Brain pericyte (primary cell): ENCODE data around the gene ZKSCAN3.
"Not testable (repeated sequence)": the region's sequence is repeated elsewhere in the genome, so short reads cannot be mapped to it uniquely, and the experiment has no call there.

Experiments used
- DNase-seq: peaks from one replicate; pipeline ENCODE4 v3.0.0-alpha.2; 2012; ENCODE audit warnings: low read depth, low spot score

Gene ZKSCAN3

DNA sequence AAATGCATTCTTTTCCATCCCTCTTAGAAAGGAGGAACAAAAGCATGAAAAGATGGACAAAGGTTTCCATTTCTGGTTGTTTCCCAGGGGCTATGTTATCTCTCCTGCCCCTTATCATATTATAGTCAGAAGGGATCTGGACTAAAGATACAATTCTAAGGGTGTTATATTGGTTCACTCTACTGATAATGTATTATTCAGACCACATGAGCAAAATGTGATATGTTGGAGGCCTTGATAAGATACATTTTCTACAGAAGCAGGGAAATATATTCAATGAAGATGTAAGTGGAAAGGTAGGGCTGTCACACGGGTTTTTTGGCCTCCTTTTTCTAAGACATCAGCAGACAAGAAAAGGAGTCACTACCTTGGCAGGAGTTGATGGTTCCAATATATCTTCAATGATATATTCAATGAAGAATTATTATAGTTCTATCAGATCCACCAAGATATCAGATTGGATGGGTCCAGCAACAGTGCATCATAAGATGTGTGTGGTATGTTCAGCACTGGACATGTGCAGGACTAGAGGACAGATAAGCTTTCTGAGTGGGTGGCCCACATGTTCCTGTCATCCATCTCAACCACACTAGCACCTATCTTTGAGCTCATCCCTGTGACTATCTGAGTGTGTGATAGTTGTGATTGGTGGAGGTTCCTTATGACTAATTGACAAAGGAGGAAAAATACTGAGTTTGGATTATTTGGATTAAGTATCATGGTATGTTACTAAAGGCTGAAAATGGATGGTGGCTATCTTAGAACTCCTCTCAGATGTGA lies 5.7 kb upstream of the ZKSCAN3 start:
- no peak for DNase-seq

- DNase-seq = no peak
Measured at GRCh38 chr6:28345201-28345600, 4.5 kb upstream of the ZKSCAN3 start.

DNA sequence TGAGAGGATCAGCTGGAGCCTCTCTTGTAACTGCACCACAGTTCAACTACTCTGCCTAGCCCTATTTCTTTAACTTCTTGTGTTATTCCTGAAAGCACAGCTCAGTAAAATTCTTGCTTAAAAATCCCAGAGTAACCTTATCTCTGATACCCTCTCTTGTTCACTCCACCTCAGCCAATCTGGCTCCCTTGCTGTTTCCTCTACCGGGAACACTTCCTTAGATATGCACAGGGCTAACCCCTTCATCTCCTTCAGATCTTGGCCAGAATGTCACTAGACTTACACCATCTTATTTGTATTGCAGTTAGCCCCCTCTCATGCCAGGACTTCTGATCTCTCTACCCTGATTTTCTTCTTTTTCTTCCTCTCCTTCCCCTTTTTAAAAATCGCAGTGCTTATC lies 2.6 kb upstream of the ZKSCAN3 start:
- no peak for DNase-seq

DNA sequence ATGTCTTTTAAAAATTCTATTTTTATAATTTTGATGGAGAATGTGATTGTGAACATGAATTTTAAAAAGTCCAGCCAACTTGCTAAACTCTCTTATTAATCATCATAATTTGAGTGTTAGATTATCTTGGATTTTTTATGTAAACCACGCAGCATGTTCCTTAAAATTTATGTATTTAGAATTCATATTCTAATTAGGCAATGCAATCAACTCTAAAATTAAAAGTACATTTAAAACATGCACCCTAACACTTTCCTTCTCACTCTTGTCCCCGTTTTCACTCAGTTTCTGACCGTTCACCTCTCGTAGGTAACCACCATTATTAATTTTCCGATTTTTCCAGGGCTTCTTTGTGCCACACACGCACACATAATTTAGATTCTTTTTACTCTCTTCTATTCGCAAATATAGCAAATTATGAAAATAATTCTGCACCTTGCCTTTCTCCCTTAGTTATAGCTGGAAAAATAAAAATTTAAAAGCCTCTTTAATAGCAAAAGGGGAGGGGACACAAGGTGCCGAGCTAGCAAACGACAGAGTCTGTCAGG lies 329 bp upstream of the ZKSCAN3 start:
- no peak for DNase-seq

DNA sequence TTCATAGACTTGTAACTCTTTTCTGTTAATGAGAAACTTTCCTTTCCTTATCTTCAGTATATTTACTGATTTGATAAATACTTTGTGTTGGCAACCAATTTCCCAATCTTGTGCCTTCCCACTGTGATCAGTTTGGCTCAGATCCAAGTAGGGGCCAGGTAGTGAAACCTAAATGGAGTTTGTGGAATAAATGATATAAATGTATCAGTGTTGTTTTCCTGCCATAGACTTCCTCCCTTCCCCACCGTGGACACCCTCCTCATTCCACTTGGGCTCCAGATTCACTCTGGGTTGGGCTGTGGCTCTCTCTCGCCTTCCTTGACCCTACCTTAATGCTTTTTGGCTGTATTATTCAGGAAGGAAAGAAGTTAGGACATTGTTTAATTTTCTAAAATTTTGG lies 1.3 kb downstream of the ZKSCAN3 start:
- DNase-seq = no peak

GRCh38 chr6:28351493-28351925 lies 1.8 kb downstream of the ZKSCAN3 start:
- DNase-seq = no peak

DNA sequence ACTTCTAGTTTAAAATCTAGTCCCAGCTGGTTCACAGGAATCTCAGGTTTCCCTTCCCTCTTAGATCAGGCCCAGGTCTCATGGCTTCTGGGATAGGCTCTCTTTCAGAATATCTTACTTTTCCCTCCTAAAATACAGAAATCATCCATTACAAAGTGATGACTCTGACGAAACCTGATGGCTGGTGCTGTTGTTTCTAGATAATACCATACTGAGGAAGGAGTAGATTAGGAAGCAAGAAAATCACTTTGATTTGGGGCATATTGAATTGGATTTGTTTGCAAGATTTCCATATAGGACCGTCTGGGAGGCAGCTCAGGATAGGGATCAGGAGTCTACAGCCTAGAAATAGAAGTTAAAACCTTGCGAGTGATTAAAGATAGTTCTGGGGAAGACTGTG lies 3.6 kb downstream of the ZKSCAN3 start:
- DNase-seq = no peak

DNA sequence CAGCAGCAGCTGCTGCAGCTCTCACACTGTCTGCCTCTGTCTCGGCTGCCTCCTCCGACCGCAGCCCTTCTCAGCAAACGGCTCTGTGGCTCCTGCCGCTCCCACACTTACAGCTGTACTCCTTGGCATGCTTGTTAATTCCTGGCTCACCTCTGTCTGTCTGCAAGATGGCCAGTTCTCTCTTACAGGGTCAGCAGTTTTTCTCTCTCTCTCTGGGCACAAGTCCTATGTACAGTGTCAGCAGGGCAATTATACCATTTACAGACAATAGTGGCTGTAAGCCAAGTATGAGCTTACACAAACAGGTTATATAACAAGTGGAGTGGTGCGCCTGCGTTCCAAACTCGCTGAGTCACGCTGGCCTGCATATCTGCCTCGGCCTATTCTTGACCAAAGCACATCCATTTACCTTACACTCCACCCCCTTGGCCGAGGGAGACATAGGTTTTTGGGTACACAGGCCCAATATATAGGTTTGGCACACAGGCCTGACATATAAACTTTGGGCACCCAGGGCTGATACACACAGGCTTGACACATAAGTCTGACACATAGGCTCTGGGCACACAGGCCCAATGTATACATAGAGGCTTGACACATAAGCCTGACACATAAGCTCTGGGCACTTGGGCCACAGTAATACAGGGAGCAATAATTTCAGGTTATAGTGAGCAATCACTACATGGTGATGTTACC lies 4.4 kb downstream of the ZKSCAN3 start:
- no peak for DNase-seq

DNA sequence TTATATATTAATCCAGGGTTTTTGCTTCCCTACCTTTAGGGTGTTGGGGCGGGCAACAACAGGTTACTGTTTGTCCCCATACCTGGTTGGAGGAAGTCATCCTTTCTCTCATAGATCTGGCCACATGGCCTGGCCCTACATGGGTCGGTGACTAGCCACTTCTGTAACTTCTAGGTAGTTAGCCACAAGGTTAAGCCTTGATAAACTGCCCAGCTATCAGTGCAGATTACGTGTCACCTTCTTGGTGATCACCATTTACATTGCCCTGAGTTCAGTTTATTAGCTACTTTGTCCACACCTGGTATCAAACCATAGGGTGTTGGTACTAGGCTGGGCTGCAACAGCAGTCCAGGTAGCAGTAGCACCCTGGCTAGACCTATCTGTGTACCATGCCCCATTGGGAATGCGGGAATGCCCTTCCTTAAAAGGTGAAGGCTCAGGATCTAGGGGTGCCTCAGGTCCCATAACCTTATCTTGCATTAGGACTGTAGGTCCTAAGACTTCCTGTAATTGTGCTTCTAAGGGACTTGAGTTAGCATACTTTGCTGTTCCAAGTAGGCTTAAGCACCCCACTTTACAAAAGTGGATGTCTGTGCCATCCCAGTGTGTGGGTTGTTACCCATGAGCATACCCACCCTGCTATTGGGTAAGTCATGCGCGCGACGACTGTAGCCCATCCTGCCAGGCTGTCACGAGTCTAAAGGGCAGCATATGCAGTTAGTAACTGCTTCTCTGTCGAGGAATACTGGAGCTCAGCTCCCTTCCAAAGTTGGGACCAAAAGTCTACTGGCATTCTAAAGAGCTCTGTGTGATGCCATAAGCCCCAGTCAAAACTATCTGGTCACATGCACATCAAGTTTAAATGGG lies 5.2 kb downstream of the ZKSCAN3 start:
- no peak for DNase-seq

GRCh38 chr6:28355743-28356665 lies 6.3 kb downstream of the ZKSCAN3 start:
- DNase-seq = peak; percentile 57

- no peak for DNase-seq
Measured at GRCh38 chr6:28356666-28357020, 6.9 kb downstream of the ZKSCAN3 start.

DNA sequence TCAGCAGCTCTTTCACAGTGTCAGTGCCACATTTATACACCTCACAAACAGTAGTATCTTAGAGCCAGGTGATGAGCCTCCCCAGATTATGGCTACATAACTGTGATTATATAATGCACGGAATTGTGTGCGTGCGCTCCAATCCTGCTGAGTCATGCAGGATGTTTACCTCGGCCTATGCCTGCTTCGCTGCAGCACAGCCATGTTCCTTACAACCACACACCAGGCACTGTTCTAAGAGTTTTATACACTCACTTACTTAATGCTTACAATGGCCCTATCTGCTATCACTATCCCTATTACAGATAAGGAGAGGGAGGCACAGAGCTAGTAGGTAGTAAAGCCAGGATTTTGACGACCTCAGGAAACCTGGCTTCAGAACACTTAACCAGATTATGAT lies 7.3 kb downstream of the ZKSCAN3 start:
- DNase-seq = no peak

- DNase-seq = not testable (repeated sequence)
Measured at GRCh38 chr6:28359562-28359961, 9.8 kb downstream of the ZKSCAN3 start.

- no peak for DNase-seq
Measured at GRCh38 chr6:28360961-28361360, 11.2 kb downstream of the ZKSCAN3 start.

DNA sequence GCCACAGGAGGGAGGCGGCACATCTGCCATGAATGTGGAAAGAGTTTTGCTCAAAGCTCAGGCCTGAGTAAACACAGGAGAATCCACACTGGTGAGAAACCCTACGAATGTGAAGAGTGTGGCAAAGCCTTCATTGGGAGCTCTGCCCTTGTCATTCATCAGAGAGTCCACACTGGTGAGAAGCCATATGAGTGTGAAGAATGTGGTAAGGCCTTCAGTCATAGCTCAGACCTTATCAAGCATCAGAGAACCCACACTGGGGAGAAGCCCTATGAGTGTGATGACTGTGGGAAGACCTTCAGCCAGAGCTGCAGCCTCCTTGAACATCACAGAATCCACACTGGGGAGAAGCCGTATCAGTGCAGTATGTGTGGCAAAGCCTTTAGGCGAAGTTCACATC lies 15.8 kb downstream of the ZKSCAN3 start:
- not testable (repeated sequence) for DNase-seq

- DNase-seq = no peak
Measured at GRCh38 chr6:28368522-28368921, 18.8 kb downstream of the ZKSCAN3 start.

DNA sequence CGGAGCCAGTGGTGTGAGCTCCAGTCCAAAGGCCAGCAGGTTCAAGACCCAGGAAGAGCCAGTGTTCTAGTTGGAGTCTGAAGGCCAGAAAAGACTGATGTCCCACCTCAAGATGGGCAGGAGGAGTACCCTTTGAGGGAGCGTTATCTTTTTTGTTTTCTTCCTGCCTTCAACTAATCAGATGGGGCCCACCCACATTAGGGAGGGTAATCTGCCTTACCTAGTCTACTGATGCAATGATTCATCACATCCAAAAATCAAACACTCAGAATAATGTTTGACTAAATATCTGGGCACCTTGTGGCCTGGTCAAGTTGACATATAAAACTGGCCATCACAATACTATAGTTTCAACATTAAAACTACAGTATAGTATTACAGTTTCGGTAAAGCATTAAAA lies 19.7 kb downstream of the ZKSCAN3 start:
- DNase-seq = no peak

DNA sequence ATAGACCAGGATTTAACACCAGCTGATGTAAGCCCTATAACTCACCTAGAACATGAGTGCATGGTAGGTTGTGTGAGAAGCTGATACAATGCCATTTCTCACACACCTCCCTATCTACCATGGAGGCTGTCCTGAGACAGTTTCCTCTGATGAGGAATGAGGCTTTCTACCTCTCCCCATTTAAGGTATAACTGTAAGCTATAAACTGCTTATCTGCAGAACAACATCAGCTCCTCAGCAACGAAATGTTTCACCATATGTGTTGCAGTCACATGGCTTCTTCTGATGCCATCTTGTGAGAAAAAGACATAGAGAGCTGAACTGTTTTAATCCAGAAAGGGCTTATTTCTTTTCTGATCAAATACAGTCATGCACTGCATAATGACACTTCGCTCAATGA lies 20.7 kb downstream of the ZKSCAN3 start:
- no peak for DNase-seq

- no peak for DNase-seq
Measured at GRCh38 chr6:28371280-28371679, 21.5 kb downstream of the ZKSCAN3 start.

GRCh38 chr6:28371706-28372451 lies 22.1 kb downstream of the ZKSCAN3 start:
- DNase-seq = no peak
